GM10248 (cell line): ENCODE data around the gene DNM1L.
"Not testable (repeated sequence)": the region's sequence is repeated elsewhere in the genome, so short reads cannot be mapped to it uniquely, and the experiment has no call there.

ENCODE experiments used
- CTCF ChIA-PET: fragments of 300-600 bp; sonication (Branson Sonifier 250); formaldehyde crosslinking; extraction: SDS; loops from one replicate; lab custom pipeline; 2021; ENCODE audit warnings: antibody characterized with exemption; lab: Yijun Ruan, JAX
- POLR2A ChIA-PET: fragments of 350-650 bp; sonication (Branson Sonifier 250); formaldehyde crosslinking; extraction: SDS; loops from one replicate; lab custom pipeline; 2020; ENCODE audit warnings: antibody characterized with exemption; lab: Yijun Ruan, JAX
- DNase-seq: peaks from one replicate; pipeline ENCODE4 v3.0.0; 2012; ENCODE audit errors: extremely low spot score
- CTCF ChIP-seq: IDR thresholded peaks from 2 replicates; pipeline ENCODE4 v1.5.1; 2012; ENCODE audit warnings: mild to moderate bottlenecking, low read depth; ENCODE audit errors: extremely low read depth, missing control alignments, control extremely low read depth

Gene DNM1L

GRCh38 chr12:32718926-32719325, 39.8 kb downstream of the DNM1L start:
- no peak for TF ChIP-seq CTCF
- no peak for DNase-seq
- ChIA-PET CTCF (interaction anchor here (1.7 kb wide), 1 partner anchor 12 kb away, joined by 6 read pairs; no protein-coding TSS in a partner anchor), POLR2A (no interaction called here)

- POLR2A ChIA-PET, DNase-seq: not testable (repeated sequence)
- CTCF ChIA-PET: interaction anchor here (1.0 kb wide), 1 partner anchor 19 kb away, joined by 3 read pairs; no protein-coding TSS in a partner anchor
Observed at GRCh38 chr12:32725308-32725707, 46.2 kb downstream of the DNM1L start.

GRCh38 chr12:32726286-32726685, 47.2 kb downstream of the DNM1L start:
- no peak for TF ChIP-seq CTCF
- ChIA-PET CTCF (no interaction called here), POLR2A (no interaction called here)
- no peak for DNase-seq

DNA sequence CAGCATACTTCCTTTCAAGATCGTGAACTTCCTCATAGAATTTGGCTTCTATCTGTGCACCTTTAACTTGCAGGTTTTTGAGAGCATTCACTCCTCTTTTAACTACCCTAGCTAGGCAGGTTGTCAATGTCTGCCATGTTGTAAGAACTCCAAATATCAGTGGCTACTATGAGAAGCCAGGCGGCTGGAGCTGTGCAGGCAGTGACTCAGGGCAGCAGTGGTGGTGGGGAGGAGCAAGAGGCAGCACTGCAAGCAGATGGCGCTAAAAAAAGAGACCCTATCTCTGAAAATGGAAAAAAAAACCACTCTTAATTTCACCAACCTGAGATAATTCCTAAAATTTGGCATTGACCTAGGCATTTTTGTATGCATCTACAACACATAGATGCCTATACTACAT, 48.1 kb downstream of the DNM1L start:
- no peak for DNase-seq
- TF ChIP-seq CTCF: no peak
- POLR2A ChIA-PET: no interaction called here
- CTCF ChIA-PET: no interaction called here

GRCh38 chr12:32734952-32735351, 55.9 kb downstream of the DNM1L start:
- POLR2A ChIA-PET: no interaction called here
- CTCF ChIA-PET: interaction anchor here (0.6 to 2.2 kb wide), 4 partner anchors 8 to 51 kb away, joined by 3 to 12 read pairs (median 3); partner anchors contain the start of gene YARS2

DNA sequence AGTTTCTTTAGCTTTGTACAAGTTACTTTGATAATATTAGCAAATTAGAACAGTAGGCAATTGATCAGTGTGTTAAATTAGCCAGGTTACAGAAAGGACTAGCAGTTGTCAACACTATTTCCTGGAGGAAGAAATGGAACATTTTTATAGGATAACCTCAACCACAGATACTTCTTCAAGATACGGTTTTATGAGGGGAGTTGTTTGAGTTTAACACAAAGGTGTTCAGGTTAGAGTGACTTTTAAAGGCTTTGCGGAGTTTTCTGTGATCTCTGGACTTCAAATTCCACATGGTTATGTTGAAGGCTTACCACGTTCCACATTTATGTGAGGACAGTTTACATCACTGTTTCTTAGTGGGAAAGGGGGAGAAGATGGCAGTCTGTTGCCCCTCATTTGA, 57.3 kb downstream of the DNM1L start:
- no peak for DNase-seq
- CTCF ChIA-PET: interaction anchor here (1.5 to 1.7 kb wide), 2 partner anchors 14 to 19 kb away, joined by 4 to 15 read pairs; partner anchors contain the start of gene YARS2
- POLR2A ChIA-PET: no interaction called here
- no peak for TF ChIP-seq CTCF

More at GRCh38 chr12:32734952-32735351, 55.9 kb downstream of the DNM1L start:
- no peak for TF ChIP-seq CTCF
- no peak for DNase-seq

GRCh38 chr12:32737715-32738114, 58.6 kb downstream of the DNM1L start:
- CTCF ChIA-PET: interaction anchor here (1.5 to 1.7 kb wide), 2 partner anchors 15 to 18 kb away, joined by 4 to 15 read pairs; partner anchors contain the start of gene YARS2

More at GRCh38 chr12:32737715-32738114, 58.6 kb downstream of the DNM1L start:
- no peak for DNase-seq
- POLR2A ChIA-PET: no interaction called here
- TF ChIP-seq CTCF: no peak
